AG08396 (cell line): Measurements from ENCODE around the gene RASA1.

ENCODE experiments used
- DNase-seq: peaks from one replicate; pipeline ENCODE4 v3.0.0; 2012; ENCODE audit warnings: low spot score, mixed read lengths

The RASA1 gene

GRCh38 chr5:87361031-87361445, 93.4 kb downstream of the RASA1 start:
- no peak for DNase-seq

- no peak for DNase-seq
Measured at GRCh38 chr5:87361536-87362213, 94.0 kb downstream of the RASA1 start.

GRCh38 chr5:87367243-87367642, 99.6 kb downstream of the RASA1 start:
- DNase-seq, result no peak

GRCh38 chr5:87368601-87369000, 100.9 kb downstream of the RASA1 start:
- DNase-seq, result no peak

GRCh38 chr5:87369431-87369830, 101.7 kb downstream of the RASA1 start:
- no peak for DNase-seq

- DNase-seq, result no peak
Measured at GRCh38 chr5:87372705-87373104, 105.0 kb downstream of the RASA1 start.

GRCh38 chr5:87382224-87382623, 114.5 kb downstream of the RASA1 start:
- no peak for DNase-seq

- peak; percentile 8 for DNase-seq
Measured at GRCh38 chr5:87383216-87383615, 115.5 kb downstream of the RASA1 start.

GRCh38 chr5:87385802-87386201, 118.1 kb downstream of the RASA1 start:
- DNase-seq, result no peak

- no peak for DNase-seq
Measured at GRCh38 chr5:87388129-87388528, 120.4 kb downstream of the RASA1 start.

GRCh38 chr5:87389296-87390034, 121.8 kb downstream of the RASA1 start:
- no peak for DNase-seq

- no peak for DNase-seq
Measured at GRCh38 chr5:87390075-87390474, 122.4 kb downstream of the RASA1 start.

- no peak for DNase-seq
Measured at GRCh38 chr5:87390576-87391199, 123.0 kb downstream of the RASA1 start.

- DNase-seq, result no peak
Measured at GRCh38 chr5:87392170-87392569, 124.5 kb downstream of the RASA1 start.

- no peak for DNase-seq
Measured at GRCh38 chr5:87392801-87393200, 125.1 kb downstream of the RASA1 start.

GRCh38 chr5:87393331-87393730, 125.6 kb downstream of the RASA1 start:
- peak; percentile 10 for DNase-seq

- no peak for DNase-seq
Measured at GRCh38 chr5:87394411-87395165, 126.9 kb downstream of the RASA1 start.

- DNase-seq, result no peak
Measured at GRCh38 chr5:87398981-87399614, 131.4 kb downstream of the RASA1 start.

- DNase-seq, result no peak
Measured at GRCh38 chr5:87399720-87400119, 132.0 kb downstream of the RASA1 start.

GRCh38 chr5:87400305-87400899, 132.7 kb downstream of the RASA1 start:
- DNase-seq, result peak; percentile 10

- no peak for DNase-seq
Measured at GRCh38 chr5:87401626-87402025, 133.9 kb downstream of the RASA1 start.

- DNase-seq, result no peak
Measured at GRCh38 chr5:87403409-87403808, 135.7 kb downstream of the RASA1 start.
